Neural progenitor cell (in vitro differentiated cells): ENCODE measurements around the gene RYR1.
"Not testable (repeated sequence)": the region's sequence is repeated elsewhere in the genome, so short reads cannot be mapped to it uniquely, and the experiment has no call there.

Experiments
- EZH2phosphoT487 ChIP-seq: fragments of 200-600 bp; sonication (generic); IDR thresholded peaks from 2 replicates; pipeline ENCODE4 v1.6.1; 2017; ENCODE audit warnings: antibody characterized with exemption
- TF ChIP-seq, protein P1 (sequence below): fragments of 200-600 bp; sonication (generic); IDR thresholded peaks from 2 replicates; pipeline ENCODE4 v1.5.1; 2017; ENCODE audit warnings: antibody characterized with exemption, mild to moderate bottlenecking

- TF ChIP-seq, protein P1, sequence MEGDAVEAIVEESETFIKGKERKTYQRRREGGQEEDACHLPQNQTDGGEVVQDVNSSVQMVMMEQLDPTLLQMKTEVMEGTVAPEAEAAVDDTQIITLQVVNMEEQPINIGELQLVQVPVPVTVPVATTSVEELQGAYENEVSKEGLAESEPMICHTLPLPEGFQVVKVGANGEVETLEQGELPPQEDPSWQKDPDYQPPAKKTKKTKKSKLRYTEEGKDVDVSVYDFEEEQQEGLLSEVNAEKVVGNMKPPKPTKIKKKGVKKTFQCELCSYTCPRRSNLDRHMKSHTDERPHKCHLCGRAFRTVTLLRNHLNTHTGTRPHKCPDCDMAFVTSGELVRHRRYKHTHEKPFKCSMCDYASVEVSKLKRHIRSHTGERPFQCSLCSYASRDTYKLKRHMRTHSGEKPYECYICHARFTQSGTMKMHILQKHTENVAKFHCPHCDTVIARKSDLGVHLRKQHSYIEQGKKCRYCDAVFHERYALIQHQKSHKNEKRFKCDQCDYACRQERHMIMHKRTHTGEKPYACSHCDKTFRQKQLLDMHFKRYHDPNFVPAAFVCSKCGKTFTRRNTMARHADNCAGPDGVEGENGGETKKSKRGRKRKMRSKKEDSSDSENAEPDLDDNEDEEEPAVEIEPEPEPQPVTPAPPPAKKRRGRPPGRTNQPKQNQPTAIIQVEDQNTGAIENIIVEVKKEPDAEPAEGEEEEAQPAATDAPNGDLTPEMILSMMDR: not testable (repeated sequence)
- not testable (repeated sequence) for TF ChIP-seq EZH2phosphoT487
Observed at GRCh38 chr19:38631811-38632475, 198.5 kb downstream of the RYR1 start.
